Raji (cell line): ENCODE data around the gene SLC39A3.

ENCODE experiments used
- POLR2A ChIP-seq: IDR thresholded peaks from 2 replicates; pipeline ENCODE4 v1.6.1; 2011; ENCODE audit warnings: low read depth, low read length, control low read depth; ENCODE audit not compliant: insufficient read depth

Gene SLC39A3

GRCh38 chr19:2739602-2740313 is at the start of gene SLC39A3:
Gene SLC39A3, minus strand, starts transcription at chr19:2740017. Its CDS starts 2,760 bp downstream, at chr19:2737257.
- peak; percentile 52; the same call in 1 of the 2 replicates for TF ChIP-seq POLR2A

- no peak for TF ChIP-seq POLR2A
Observed at GRCh38 chr19:2788237-2788636, 48.4 kb upstream of the SLC39A3 start.

- TF ChIP-seq POLR2A: no peak
Observed at GRCh38 chr19:2787115-2787514, 47.3 kb upstream of the SLC39A3 start.

- peak; percentile 87 for TF ChIP-seq POLR2A
Observed at GRCh38 chr19:2785244-2785997, 45.6 kb upstream of the SLC39A3 start, which contains the start of gene THOP1. Gene THOP1, plus strand, starts transcription at chr19:2785503. Its CDS starts 160 bp downstream, at chr19:2785663.

GRCh38 chr19:2783781-2784145 is 43.9 kb upstream of the SLC39A3 start:
- TF ChIP-seq POLR2A: no peak

GRCh38 chr19:2782936-2783780 is 43.3 kb upstream of the SLC39A3 start, which contains the start of gene SGTA:
Gene SGTA, minus strand, starts transcription at chr19:2783273. Its CDS starts 14,205 bp downstream, at chr19:2769068.
- TF ChIP-seq POLR2A: peak; percentile 84

GRCh38 chr19:2782329-2782935 is 42.6 kb upstream of the SLC39A3 start:
- no peak for TF ChIP-seq POLR2A

- no peak for TF ChIP-seq POLR2A
Observed at GRCh38 chr19:2780284-2780683, 40.5 kb upstream of the SLC39A3 start.

GRCh38 chr19:2779121-2779740 is 39.4 kb upstream of the SLC39A3 start:
- TF ChIP-seq POLR2A: no peak

- TF ChIP-seq POLR2A: no peak
Observed at GRCh38 chr19:2777952-2778683, 38.3 kb upstream of the SLC39A3 start.

GRCh38 chr19:2775556-2776430 is 36.0 kb upstream of the SLC39A3 start:
- TF ChIP-seq POLR2A: no peak

- no peak for TF ChIP-seq POLR2A
Observed at GRCh38 chr19:2774953-2775555, 35.2 kb upstream of the SLC39A3 start.
